GM06990 (cell line): ENCODE measurements around the gene PAMR1.
"Not testable (repeated sequence)": the region's sequence is repeated elsewhere in the genome, so short reads cannot be mapped to it uniquely, and the experiment has no call there.

Experiments
- DNase-seq: peaks from one replicate; pipeline ENCODE4 v3.0.0-alpha.2; 2011; ENCODE audit not compliant: insufficient read length; ENCODE audit errors: extremely low read depth
- H3K27me3 ChIP-seq: replicated peaks from 2 replicates; pipeline ENCODE4 v1.6.0; 2011; ENCODE audit warnings: low read length; ENCODE audit not compliant: control insufficient read depth, insufficient read depth
- H3K36me3 ChIP-seq: 2 replicates; pipeline ENCODE4 v1.5.1; 2011; ENCODE audit warnings: low read length; ENCODE audit not compliant: control insufficient read depth, insufficient read depth
- H3K4me3 ChIP-seq: replicated peaks from 2 replicates; pipeline ENCODE4 v1.5.1; 2011; ENCODE audit warnings: low read depth, mild to moderate bottlenecking, control low read depth, low read length
- CTCF ChIP-seq: IDR thresholded peaks from 2 replicates; pipeline ENCODE4 v1.5.1; 2011; ENCODE audit warnings: low read length, control low read depth, mild to moderate bottlenecking, inconsistent platforms; ENCODE audit not compliant: insufficient read depth, poor library complexity, severe bottlenecking

The PAMR1 gene

GRCh38 chr11:35531246-35531645 is 5.8 kb upstream of the PAMR1 start:
- Histone ChIP-seq H3K4me3 (no peak overlapping the region), H3K27me3 (peaks cover 1% of the 10 kb centered on the region; the same call in 1 of the 2 replicates), H3K36me3 (no peaks in the 10 kb centered on the region)
- no peak for TF ChIP-seq CTCF
- no peak for DNase-seq

- Histone ChIP-seq H3K27me3 (peaks cover 1% of the 10 kb centered on the region), H3K36me3 (no peaks in the 10 kb centered on the region), H3K4me3 (no peak overlapping the region)
- no peak for TF ChIP-seq CTCF
- no peak for DNase-seq
Measured at GRCh38 chr11:35529971-35530495, 4.6 kb upstream of the PAMR1 start.

- DNase-seq: peak; percentile 6
- no peak for TF ChIP-seq CTCF
- no peak overlapping the region for H3K4me3 ChIP-seq
- peaks cover 3% of the 10 kb centered on the region for H3K27me3 ChIP-seq
- no peaks in the 10 kb centered on the region for H3K36me3 ChIP-seq
Measured at GRCh38 chr11:35526370-35526792, 965 bp upstream of the PAMR1 start.

- DNase-seq: no peak
- Histone ChIP-seq H3K4me3 (no peak overlapping the region), H3K36me3 (no peaks in the 10 kb centered on the region), H3K27me3 (peaks cover 3% of the 10 kb centered on the region)
- TF ChIP-seq CTCF: no peak
Measured at GRCh38 chr11:35524780-35525179, 636 bp downstream of the PAMR1 start.

- no peak for TF ChIP-seq CTCF
- no peak overlapping the region for H3K4me3 ChIP-seq
- H3K36me3 ChIP-seq: no peaks in the 10 kb centered on the region
- no peak for DNase-seq
- peaks cover 3% of the 10 kb centered on the region for H3K27me3 ChIP-seq
Measured at GRCh38 chr11:35523861-35524260, 1.6 kb downstream of the PAMR1 start.

GRCh38 chr11:35523331-35523768 is 2.1 kb downstream of the PAMR1 start:
- no peak for DNase-seq
- no peaks in the 10 kb centered on the region for H3K36me3 ChIP-seq
- no peak for TF ChIP-seq CTCF
- no peak overlapping the region for H3K4me3 ChIP-seq
- peaks cover 3% of the 10 kb centered on the region for H3K27me3 ChIP-seq

- H3K27me3 ChIP-seq, H3K4me3 ChIP-seq, DNase-seq, H3K36me3 ChIP-seq: not testable (repeated sequence)
Measured at GRCh38 chr11:35522091-35522490, 3.3 kb downstream of the PAMR1 start.
